Measurements from ENCODE around the gene RASAL3. TPM values are rescaled to one million over a fixed set of nuclear protein-coding genes. Genes with fewer than 3 reads are reported as not detected.

Gene RASAL3
- total RNA-seq, 6 donors from 2014 or later: 7.1 to 48.2 (median 16.7) TPM

- peaks cover 21 to 44% (median 32%) of the 10 kb centered on the region in 4 donors for H3K4me1 ChIP-seq
- 86 to 93% methylated on average over 5 to 20 of the region's 22 CpGs for WGBS, 2 donors
- no peak for ATAC-seq (ENCODE audit: low FRiP score in 2 of 2)
- H3K9me3 ChIP-seq: no peaks in the 10 kb centered on the region
- no peaks in the 10 kb centered on the region for H3K27me3 ChIP-seq
- no peak overlapping the region for H3K27ac ChIP-seq
- peaks cover 8 to 57% (median 40%) of the 10 kb centered on the region in 4 donors for H3K36me3 ChIP-seq
- DNase-seq: no peak
- H3K4me3 ChIP-seq: no peak overlapping the region
- TF ChIP-seq CTCF (IDR thresholded peaks at IDR 0.05) (no peak), POLR2AphosphoS5 (IDR thresholded peaks at IDR 0.05) (no peak), EP300 (IDR thresholded peaks at IDR 0.05) (no peak), POLR2A (IDR thresholded peaks at IDR 0.05) (no peak)
Measured at GRCh38 chr19:15428956-15429824, 35.2 kb downstream of the RASAL3 start.

GRCh38 chr19:15427991-15428471 lies 36.3 kb downstream of the RASAL3 start:
- WGBS, 2 donors: 88 to 91% methylated on average over 17 to 31 of the region's 35 CpGs
- Histone ChIP-seq H3K27ac (no peak overlapping the region), H3K4me1 (peaks cover 21 to 39% (median 25%) of the 10 kb centered on the region in 4 donors), H3K27me3 (no peaks in the 10 kb centered on the region), H3K9me3 (peaks cover 0 to 4% (median 0%) of the 10 kb centered on the region in 4 donors), H3K4me3 (no peak overlapping the region), H3K36me3 (peaks cover 12 to 69% (median 52%) of the 10 kb centered on the region in 4 donors)
- DNase-seq (peak in 1 of 2 donors; percentile 81), ATAC-seq (ENCODE audit: low FRiP score in 2 of 2) (no peak)
- TF ChIP-seq CTCF (IDR thresholded peaks at IDR 0.05) (no peak), POLR2AphosphoS5 (IDR thresholded peaks at IDR 0.05) (no peak), POLR2A (IDR thresholded peaks at IDR 0.05) (no peak), EP300 (IDR thresholded peaks at IDR 0.05) (no peak)

GRCh38 chr19:15427350-15427700 lies 37.0 kb downstream of the RASAL3 start:
- Histone ChIP-seq H3K27me3 (no peaks in the 10 kb centered on the region), H3K27ac (no peak overlapping the region), H3K9me3 (peaks cover 0 to 5% (median 0%) of the 10 kb centered on the region in 4 donors), H3K4me3 (no peak overlapping the region), H3K4me1 (peaks cover 21 to 46% (median 29%) of the 10 kb centered on the region in 4 donors), H3K36me3 (peaks cover 12 to 76% (median 59%) of the 10 kb centered on the region in 4 donors)
- ATAC-seq (ENCODE audit: low FRiP score in 2 of 2): no peak
- WGBS, 2 donors: 97 to 98% methylated on average over 23 to 25 of the region's 25 CpGs
- TF ChIP-seq EP300 (IDR thresholded peaks at IDR 0.05): no peak
- no peak for TF ChIP-seq POLR2AphosphoS5 (IDR thresholded peaks at IDR 0.05)
- TF ChIP-seq CTCF (IDR thresholded peaks at IDR 0.05): no peak
- no peak for TF ChIP-seq POLR2A (IDR thresholded peaks at IDR 0.05)
- peak in 1 of 2 donors; percentile 70 for DNase-seq

GRCh38 chr19:15426485-15427349 lies 37.6 kb downstream of the RASAL3 start:
- Histone ChIP-seq H3K9me3 (peaks cover 0 to 5% (median 0%) of the 10 kb centered on the region in 4 donors), H3K4me3 (no peak overlapping the region), H3K36me3 (peaks cover 12 to 81% (median 60%) of the 10 kb centered on the region in 4 donors), H3K27me3 (no peaks in the 10 kb centered on the region), H3K27ac (no peak overlapping the region), H3K4me1 (peaks cover 23 to 49% (median 33%) of the 10 kb centered on the region in 4 donors)
- TF ChIP-seq POLR2A (IDR thresholded peaks at IDR 0.05) (no peak), CTCF (IDR thresholded peaks at IDR 0.05) (no peak), POLR2AphosphoS5 (IDR thresholded peaks at IDR 0.05) (no peak), EP300 (IDR thresholded peaks at IDR 0.05) (no peak)
- DNase-seq (peak in 1 of 2 donors; percentile 59), ATAC-seq (ENCODE audit: low FRiP score in 2 of 2) (no peak)
- WGBS, 2 donors: 81 to 89% methylated on average over 5 to 16 of the region's 16 CpGs

Data from upper lobe of left lung (tissue), 6 donors.